Cardiac fibroblast (primary cell): ENCODE data around the gene TTC28.
A peak's percentile ranks its signal among the peaks of the same experiment; 100 is the strongest.
"Not testable (repeated sequence)": the region's sequence is repeated elsewhere in the genome, so short reads cannot be mapped to it uniquely, and the experiment has no call there.

Source experiments
- DNase-seq, 2 donors: peaks; one replicate each; pipeline versions ENCODE4 v3.0.0 to v3.0.0-alpha.2; 2010; ENCODE audit warnings: low read depth in 2 of 2
- H3K4me3 ChIP-seq, 2 donors: replicated peaks in 1 of 2; 1 replicate in 1 of 2; 2 replicates in 1 of 2; pipeline ENCODE4 v1.5.1; 2011; ENCODE audit warnings: low read depth in 2 of 2, low read length in 2 of 2, mild to moderate bottlenecking in 2 of 2, moderate library complexity in 1 of 2
- CTCF ChIP-seq: IDR thresholded peaks from one replicate; pipeline ENCODE4 v1.5.1; 2011; ENCODE audit warnings: low read depth, mild to moderate bottlenecking, low read length, inconsistent platforms

TTC28 gene

GRCh38 chr22:28570696-28571373 lies 108.8 kb downstream of the TTC28 start:
- DNase-seq = peak; percentile 33 to 43
- TF ChIP-seq CTCF = no peak
- no peak overlapping the region for H3K4me3 ChIP-seq

DNA sequence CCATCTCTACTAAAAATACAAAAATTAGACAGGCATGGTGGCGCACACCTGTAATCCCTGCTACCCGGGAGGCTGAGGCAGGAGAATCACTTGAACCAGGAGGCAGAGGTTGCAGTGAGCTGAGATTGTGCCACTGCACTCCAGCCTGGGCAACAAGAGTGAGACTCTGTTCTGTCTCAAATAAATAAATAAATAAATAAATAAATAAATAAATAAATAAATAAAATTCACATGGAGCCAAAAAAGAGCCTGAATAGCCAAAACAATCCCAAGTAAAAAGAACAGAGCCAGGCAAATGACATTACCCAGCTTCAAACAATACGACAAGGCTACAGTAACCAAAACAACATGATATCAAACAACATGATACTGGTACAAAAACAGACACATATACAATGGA lies 110.7 kb downstream of the TTC28 start:
- not testable (repeated sequence) for H3K4me3 ChIP-seq, DNase-seq

DNA sequence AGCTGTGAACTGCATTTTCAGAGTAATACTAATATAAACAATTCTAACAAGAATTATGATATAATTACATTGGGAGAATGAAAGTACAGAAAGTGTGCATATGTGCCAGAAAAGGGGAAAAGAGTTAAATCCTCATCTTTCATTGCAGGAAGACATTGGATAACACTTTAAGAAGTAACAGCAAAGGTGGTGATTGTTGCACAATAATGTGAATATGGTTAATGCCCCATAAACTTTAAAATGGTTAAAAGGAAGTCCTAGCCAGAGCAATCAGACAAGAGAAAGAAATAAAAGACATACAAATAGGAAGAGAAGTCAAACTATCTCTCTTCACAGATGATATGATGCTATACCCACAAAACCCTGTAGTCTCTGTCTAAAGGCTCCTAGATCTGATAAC lies 111.5 kb downstream of the TTC28 start:
- no peak for DNase-seq
- no peak for TF ChIP-seq CTCF
- no peak overlapping the region for H3K4me3 ChIP-seq

DNA sequence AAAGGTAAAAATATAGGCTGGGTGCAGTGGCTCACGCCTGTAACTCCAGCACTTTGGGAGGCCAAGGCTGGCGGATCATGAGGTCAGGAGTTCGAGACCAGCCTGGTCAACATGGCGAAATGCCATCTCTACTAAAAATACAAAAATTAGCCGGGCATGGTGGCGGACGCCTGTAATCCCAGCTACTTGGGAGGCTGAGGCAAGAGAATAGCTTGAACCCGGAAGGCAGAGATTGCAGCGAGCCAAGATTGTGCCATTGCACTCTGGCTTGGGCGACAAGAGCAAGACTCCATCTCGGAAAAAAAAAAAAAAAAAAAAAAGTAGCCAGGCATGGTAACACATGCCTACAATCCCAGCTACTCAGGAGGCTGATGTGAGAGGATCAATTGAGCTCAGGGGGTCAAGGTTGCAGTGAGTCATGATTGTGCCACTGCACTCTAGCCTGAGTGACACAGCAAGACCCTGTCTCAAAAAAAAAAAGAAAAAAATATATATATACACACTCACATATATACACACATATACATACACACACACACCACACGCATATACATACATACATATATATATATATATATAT lies 112.6 kb downstream of the TTC28 start:
- H3K4me3 ChIP-seq, DNase-seq: not testable (repeated sequence)

DNA sequence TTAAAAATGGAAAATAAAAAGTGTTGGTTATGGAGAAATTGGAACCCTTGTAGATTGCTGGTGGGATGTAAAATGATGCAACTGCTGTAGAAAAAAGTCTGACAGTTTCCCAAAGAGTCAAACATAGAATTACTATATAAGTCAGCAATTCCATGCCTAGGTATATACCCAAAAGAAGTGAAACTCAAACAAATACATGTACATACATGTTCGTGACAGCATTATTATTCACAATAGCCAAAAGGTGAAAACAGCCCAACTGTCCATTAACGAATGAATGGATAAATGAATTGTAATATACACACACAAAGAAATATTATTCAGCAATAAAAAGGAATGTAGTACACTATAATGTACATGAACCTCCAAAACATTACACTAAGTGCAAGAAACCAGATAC lies 116.0 kb downstream of the TTC28 start:
- no peak for DNase-seq
- no peak overlapping the region for H3K4me3 ChIP-seq
- no peak for TF ChIP-seq CTCF

DNA sequence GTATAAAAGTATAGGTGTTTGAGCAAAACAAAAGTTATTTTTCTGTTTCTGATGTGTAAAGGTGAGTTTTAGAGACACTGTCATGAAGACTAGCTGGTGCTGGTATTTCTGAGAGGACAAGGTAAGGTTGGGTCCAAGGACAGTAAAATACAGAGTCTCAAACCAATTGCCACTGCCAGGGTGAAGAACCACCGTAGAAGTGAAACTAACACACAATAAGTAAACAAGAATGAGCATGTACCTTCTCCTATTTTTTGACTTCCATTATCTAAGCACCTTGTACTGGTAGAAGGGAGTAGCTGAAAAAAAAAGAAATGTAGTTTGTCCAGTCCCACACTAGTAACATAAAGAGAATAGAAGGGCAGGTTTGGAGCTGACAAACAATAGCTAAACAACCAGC lies 117.3 kb downstream of the TTC28 start:
- DNase-seq = no peak
- no peak for TF ChIP-seq CTCF
- no peak overlapping the region for H3K4me3 ChIP-seq

GRCh38 chr22:28560743-28561101 lies 118.9 kb downstream of the TTC28 start:
- DNase-seq, H3K4me3 ChIP-seq: not testable (repeated sequence)

DNA sequence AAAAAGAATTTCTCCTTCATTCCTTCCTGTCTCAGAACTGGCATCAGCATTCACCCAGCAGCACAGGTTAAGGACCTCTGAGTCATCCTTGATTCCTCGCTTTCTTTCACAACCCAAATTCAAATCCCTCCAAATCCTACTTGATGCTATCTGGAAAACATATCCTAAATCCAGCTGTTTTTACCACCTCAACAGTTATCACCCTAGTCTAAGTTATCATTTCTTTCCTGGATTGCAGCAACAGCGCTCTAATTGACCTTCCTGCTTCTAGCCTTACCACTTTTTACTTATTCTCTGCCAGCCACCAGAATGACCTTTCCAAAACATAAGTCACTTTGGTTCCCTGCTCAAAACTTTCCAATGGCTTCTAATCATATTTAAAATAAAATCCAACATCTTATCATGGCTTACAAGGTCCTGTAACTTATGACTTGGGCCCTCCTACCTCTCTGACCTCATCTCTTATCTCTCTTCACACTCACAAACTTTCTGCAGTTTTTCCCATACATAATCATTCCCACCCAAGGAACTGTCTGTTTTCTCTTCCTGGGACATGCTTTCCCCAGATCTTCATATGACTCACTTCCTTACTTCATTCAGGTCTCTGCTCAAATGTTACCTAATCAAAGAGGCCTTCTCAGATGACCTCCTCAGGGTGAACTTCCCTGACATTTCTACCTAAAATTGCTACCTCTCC lies 119.4 kb downstream of the TTC28 start:
- no peak overlapping the region for H3K4me3 ChIP-seq

More for the DNA sequence above, 119.4 kb downstream of the TTC28 start:
- TF ChIP-seq CTCF = no peak
- peak; percentile 60 to 72 for DNase-seq
